Prostate gland (tissue), 2 donors: Measurements from ENCODE around the gene PCDH9. TPM values are rescaled to one million over a fixed set of nuclear protein-coding genes. Genes with fewer than 3 reads are reported as not detected.

ENCODE experiments used
- DNase-seq: peaks from one replicate; pipeline ENCODE4 v3.0.0-alpha.2; 2019; ENCODE audit warnings: low spot score
- H3K27ac ChIP-seq, 2 donors: fragments of 200-600 bp; sonication (generic); 2 replicates each; pipeline ENCODE4 v1.5.1; 2017 to 2019
- H3K27me3 ChIP-seq: fragments of 200-600 bp; sonication (generic); replicated peaks from 2 replicates; pipeline ENCODE4 v1.5.1; 2019; ENCODE audit not compliant: insufficient read depth
- H3K36me3 ChIP-seq, 2 donors: fragments of 200-600 bp; sonication (generic); 1 replicate in 1 of 2; 2 replicates in 1 of 2; pipeline versions ENCODE4 v1.5.1 to v1.8.1; 2017 to 2019
- H3K4me1 ChIP-seq: fragments of 200-600 bp; sonication (generic); replicated peaks from 2 replicates; pipeline ENCODE4 v1.5.1; 2019
- H3K4me3 ChIP-seq, 2 donors: fragments of 200-600 bp; sonication (generic); 2 replicates each; pipeline ENCODE4 v1.5.1; 2017 to 2019
- H3K9me3 ChIP-seq: fragments of 200-600 bp; sonication (generic); 2 replicates; pipeline ENCODE4 v1.5.1; 2017
- POLR2A ChIP-seq: fragments of 450-650 bp; IDR thresholded peaks from one replicate; pipeline ENCODE4 v1.6.1; 2016; ENCODE audit warnings: antibody characterized with exemption, mild to moderate bottlenecking
- POLR2AphosphoS5 ChIP-seq: sonication (generic); formaldehyde crosslinking; IDR thresholded peaks from one replicate; pipeline ENCODE4 v1.6.1; 2017; ENCODE audit warnings: antibody characterized with exemption
- WGBS: methylation state at CpG from one replicate; pipeline ENCODE4 v1.1.5; 2018; 5-methylcytosine and 5-hydroxymethylcytosine counted together
- intact Hi-C: fragments of 100-400 bp; cut with DNase I; formaldehyde crosslinking; loops from one replicate; pipeline ENCODE4 v1.14.2; 2022
- total RNA-seq, 2 donors: library from RNA; depleted of rRNA; stranded (reverse); fragments of >200 nt; gene quantifications; one replicate each; pipeline ENCODE4 v1.1.0, GENCODE V29; 2016
- TF ChIP-seq, protein P1 (sequence below), 4 experiments: fragments of 200-600 bp in 2 of 4; fragments of 450-650 bp in 2 of 4; sonication (generic) in 2 of 4; IDR thresholded peaks; 1 replicate in 3 of 4; 2 replicates in 1 of 4; pipeline ENCODE4 v1.5.1; 2016 to 2019; ENCODE audit warnings: antibody characterized with exemption in 4 of 4, mild to moderate bottlenecking in 2 of 4, moderate library complexity in 2 of 4

Gene PCDH9
- total RNA-seq, 2 donors from 2014 or later: 1.8 to 5.5 TPM

DNA sequence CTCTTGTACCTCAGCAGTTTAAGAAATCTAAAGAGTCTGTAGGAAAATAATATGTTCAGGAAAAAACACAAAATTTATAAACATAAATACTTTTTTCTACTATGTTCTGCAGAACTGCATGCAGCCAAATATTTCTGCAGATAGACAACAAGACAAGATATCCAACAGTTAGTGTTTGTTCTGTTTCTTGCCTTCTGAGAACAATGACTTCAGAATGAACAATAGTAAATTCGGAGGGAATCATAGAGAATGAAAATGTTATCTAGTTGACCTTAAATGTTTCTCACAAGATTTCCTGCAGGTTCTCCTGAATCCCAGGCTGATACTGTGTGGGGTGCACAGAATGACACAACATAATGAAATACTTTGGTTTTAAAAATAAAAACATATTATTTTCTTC is 180.4 kb downstream of the PCDH9 start:
- no peaks in the 10 kb centered on the region for H3K9me3 ChIP-seq
- intact Hi-C loops: no loop called here
- no peak overlapping the region for H3K4me3 ChIP-seq
- no peak for TF ChIP-seq POLR2AphosphoS5
- TF ChIP-seq, protein P1, sequence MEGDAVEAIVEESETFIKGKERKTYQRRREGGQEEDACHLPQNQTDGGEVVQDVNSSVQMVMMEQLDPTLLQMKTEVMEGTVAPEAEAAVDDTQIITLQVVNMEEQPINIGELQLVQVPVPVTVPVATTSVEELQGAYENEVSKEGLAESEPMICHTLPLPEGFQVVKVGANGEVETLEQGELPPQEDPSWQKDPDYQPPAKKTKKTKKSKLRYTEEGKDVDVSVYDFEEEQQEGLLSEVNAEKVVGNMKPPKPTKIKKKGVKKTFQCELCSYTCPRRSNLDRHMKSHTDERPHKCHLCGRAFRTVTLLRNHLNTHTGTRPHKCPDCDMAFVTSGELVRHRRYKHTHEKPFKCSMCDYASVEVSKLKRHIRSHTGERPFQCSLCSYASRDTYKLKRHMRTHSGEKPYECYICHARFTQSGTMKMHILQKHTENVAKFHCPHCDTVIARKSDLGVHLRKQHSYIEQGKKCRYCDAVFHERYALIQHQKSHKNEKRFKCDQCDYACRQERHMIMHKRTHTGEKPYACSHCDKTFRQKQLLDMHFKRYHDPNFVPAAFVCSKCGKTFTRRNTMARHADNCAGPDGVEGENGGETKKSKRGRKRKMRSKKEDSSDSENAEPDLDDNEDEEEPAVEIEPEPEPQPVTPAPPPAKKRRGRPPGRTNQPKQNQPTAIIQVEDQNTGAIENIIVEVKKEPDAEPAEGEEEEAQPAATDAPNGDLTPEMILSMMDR (IDR thresholded peaks at IDR 0.05): no peak
- no peak for TF ChIP-seq POLR2A
- 46% methylated on average over 1 of the region's 1 CpG for WGBS
- H3K4me1 ChIP-seq: no peaks in the 10 kb centered on the region
- no peak overlapping the region for H3K27ac ChIP-seq
- no peaks in the 10 kb centered on the region for H3K27me3 ChIP-seq
- no peak for DNase-seq
- no peaks in the 10 kb centered on the region for H3K36me3 ChIP-seq

DNA sequence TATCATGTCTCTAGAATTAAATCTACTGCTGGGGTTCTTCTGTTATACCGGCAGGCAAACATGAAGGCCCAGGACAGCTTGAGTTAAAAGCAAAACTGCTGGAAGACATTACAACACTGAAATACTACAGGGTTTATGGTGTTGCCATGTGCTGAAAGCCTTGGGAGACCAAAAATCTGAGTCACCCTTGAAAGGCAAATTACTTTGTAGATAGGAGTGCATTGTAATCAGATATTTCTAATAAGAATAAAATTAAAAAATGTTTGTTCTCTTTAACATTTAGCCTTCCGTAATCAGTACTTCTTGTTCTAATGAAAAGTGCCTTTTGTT is 181.3 kb downstream of the PCDH9 start:
- WGBS: 67% methylated on average over 2 of the region's 2 CpGs
- TF ChIP-seq POLR2A (no peak), POLR2AphosphoS5 (no peak)
- TF ChIP-seq, protein P1 (IDR thresholded peaks at IDR 0.05): no peak
- DNase-seq: no peak
- intact Hi-C loops: no loop called here
- Histone ChIP-seq H3K4me3 (no peak overlapping the region), H3K36me3 (no peaks in the 10 kb centered on the region), H3K9me3 (no peaks in the 10 kb centered on the region), H3K27me3 (no peaks in the 10 kb centered on the region), H3K27ac (no peak overlapping the region), H3K4me1 (no peaks in the 10 kb centered on the region)

GRCh38 chr13:67048084-67048820 is 181.9 kb downstream of the PCDH9 start:
- H3K36me3 ChIP-seq: no peaks in the 10 kb centered on the region
- 26% methylated on average over 4 of the region's 4 CpGs for WGBS
- no peak for DNase-seq
- H3K27me3 ChIP-seq: no peaks in the 10 kb centered on the region
- H3K9me3 ChIP-seq: no peaks in the 10 kb centered on the region
- H3K4me3 ChIP-seq: no peak overlapping the region
- TF ChIP-seq, protein P1 (IDR thresholded peaks at IDR 0.05): no peak
- TF ChIP-seq POLR2A (no peak), POLR2AphosphoS5 (no peak)
- H3K4me1 ChIP-seq: no peaks in the 10 kb centered on the region
- intact Hi-C loops: no loop called here
- H3K27ac ChIP-seq: no peak overlapping the region

GRCh38 chr13:67045357-67045756 is 184.8 kb downstream of the PCDH9 start:
- Histone ChIP-seq H3K36me3 (no peaks in the 10 kb centered on the region), H3K4me3 (no peak overlapping the region), H3K27ac (no peak overlapping the region), H3K27me3 (no peaks in the 10 kb centered on the region), H3K9me3 (no peaks in the 10 kb centered on the region), H3K4me1 (no peaks in the 10 kb centered on the region)
- no peak for DNase-seq
- TF ChIP-seq POLR2AphosphoS5: no peak
- TF ChIP-seq, protein P1 (IDR thresholded peaks at IDR 0.05): no peak
- no peak for TF ChIP-seq POLR2A
- intact Hi-C loops: no loop called here
- WGBS: 94% methylated on average over 1 of the region's 1 CpG

GRCh38 chr13:67043901-67044300 is 186.2 kb downstream of the PCDH9 start:
- no peak for TF ChIP-seq POLR2A
- TF ChIP-seq, protein P1 (IDR thresholded peaks at IDR 0.05): no peak
- no peak for TF ChIP-seq POLR2AphosphoS5
- 88% methylated on average over 1 of the region's 1 CpG for WGBS
- intact Hi-C loops: no loop called here
- Histone ChIP-seq H3K4me1 (no peaks in the 10 kb centered on the region), H3K27ac (no peak overlapping the region), H3K9me3 (no peaks in the 10 kb centered on the region), H3K36me3 (no peaks in the 10 kb centered on the region), H3K27me3 (no peaks in the 10 kb centered on the region), H3K4me3 (no peak overlapping the region)
- DNase-seq: no peak
